ENCODE data around the gene TNFSF12. TPM values are rescaled to one million over a fixed set of nuclear protein-coding genes. Genes with fewer than 3 reads are reported as not detected.
A peak's percentile ranks its signal among the peaks of the same experiment; 100 is the strongest.

The TNFSF12 gene
- total and polyA plus RNA-seq, 9 of the 15 experiments (the other 6 are each of a cell fraction or from before 2014, with no cell fraction given) = 0.03 to 0.95 (median 0.19) TPM; not detected in 3

DNA sequence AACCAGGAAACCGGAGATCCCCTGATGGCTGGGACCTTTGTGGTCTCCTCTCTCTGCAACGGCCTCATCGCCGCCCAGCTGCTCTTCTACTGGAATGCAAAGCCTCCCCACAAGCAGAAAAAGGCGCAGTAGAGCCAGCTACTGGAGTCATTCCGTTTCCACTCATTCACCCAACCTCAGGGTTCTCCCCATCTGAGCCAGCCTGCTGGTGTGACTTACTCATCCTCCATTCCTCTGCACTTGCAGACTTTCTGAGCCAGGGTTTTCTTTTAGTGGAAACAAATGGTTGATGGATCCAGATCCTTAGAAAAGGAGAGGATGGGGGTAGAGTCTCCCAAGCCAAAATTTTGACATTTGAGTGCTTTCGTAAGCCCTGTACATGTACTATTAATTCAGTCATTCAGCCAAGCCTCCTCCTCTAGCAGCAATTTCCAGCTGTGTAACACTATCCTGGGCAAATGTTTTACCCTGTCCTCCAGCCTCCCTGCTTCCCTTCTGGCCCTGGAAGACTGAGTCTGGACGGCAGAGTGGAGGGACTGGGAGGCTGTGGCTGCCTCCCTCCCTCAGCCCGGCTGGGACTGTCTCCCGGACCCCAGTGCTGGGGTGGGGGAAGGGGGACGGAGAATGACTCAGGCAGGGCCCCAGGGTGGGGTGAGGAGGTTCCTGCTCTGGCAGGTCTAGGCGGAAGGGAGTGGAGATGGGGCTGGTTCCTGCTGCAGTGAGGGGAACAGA is 38.7 kb downstream of the TNFSF12 start (continued):
- TF ChIP-seq, protein P1, sequence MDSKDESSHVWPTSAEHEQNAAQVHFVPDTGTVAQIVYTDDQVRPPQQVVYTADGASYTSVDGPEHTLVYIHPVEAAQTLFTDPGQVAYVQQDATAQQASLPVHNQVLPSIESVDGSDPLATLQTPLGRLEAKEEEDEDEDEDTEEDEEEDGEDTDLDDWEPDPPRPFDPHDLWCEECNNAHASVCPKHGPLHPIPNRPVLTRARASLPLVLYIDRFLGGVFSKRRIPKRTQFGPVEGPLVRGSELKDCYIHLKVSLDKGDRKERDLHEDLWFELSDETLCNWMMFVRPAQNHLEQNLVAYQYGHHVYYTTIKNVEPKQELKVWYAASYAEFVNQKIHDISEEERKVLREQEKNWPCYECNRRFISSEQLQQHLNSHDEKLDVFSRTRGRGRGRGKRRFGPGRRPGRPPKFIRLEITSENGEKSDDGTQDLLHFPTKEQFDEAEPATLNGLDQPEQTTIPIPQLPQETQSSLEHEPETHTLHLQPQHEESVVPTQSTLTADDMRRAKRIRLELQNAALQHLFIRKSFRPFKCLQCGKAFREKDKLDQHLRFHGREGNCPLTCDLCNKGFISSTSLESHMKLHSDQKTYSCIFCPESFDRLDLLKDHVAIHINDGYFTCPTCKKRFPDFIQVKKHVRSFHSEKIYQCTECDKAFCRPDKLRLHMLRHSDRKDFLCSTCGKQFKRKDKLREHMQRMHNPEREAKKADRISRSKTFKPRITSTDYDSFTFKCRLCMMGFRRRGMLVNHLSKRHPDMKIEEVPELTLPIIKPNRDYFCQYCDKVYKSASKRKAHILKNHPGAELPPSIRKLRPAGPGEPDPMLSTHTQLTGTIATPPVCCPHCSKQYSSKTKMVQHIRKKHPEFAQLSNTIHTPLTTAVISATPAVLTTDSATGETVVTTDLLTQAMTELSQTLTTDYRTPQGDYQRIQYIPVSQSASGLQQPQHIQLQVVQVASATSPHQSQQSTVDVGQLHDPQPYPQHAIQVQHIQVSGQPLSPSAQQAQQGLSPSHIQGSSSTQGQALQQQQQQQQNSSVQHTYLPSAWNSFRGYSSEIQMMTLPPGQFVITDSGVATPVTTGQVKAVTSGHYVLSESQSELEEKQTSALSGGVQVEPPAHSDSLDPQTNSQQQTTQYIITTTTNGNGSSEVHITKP (IDR thresholded peaks at IDR 0.05; ENCODE audit: partially characterized antibody) = no peak
- TF ChIP-seq ATF3 (IDR thresholded peaks at IDR 0.05) = peak; percentile 65
- no peak for TF ChIP-seq ATF3 (CRISPR knock-in tag; conservative IDR thresholded peaks at IDR 0.05)
- TF ChIP-seq ZNF639 (CRISPR knock-in tag; conservative IDR thresholded peaks at IDR 0.05 in 1 of 2, IDR thresholded peaks at IDR 0.05 in 1 of 2) = no peak
- TF ChIP-seq LEF1 (IDR thresholded peaks at IDR 0.05) = 0 out of 2 replicates have a peak, but pooled peaks have one; percentile 39
- TF ChIP-seq ZKSCAN3 (CRISPR knock-in tag; IDR thresholded peaks at IDR 0.05) = no peak
- no peak for TF ChIP-seq ZNF436 (CRISPR knock-in tag; IDR thresholded peaks at IDR 0.05)
- no peak for TF ChIP-seq RBM34 (IDR thresholded peaks at IDR 0.05; ENCODE audit: borderline replicate concordance, insufficient read depth, low read length)
- TF ChIP-seq POLR2A (conservative IDR thresholded peaks at IDR 0.05) = peak; percentile 45
- TF ChIP-seq NEUROD1 (IDR thresholded peaks at IDR 0.05; ENCODE audit: borderline replicate concordance, low read depth, low read length, partially characterized antibody) = peak; percentile 20
- no peak for TF ChIP-seq KAT2B (IDR thresholded peaks at IDR 0.05; ENCODE audit: low read depth, low read length)
- TF ChIP-seq, protein P2, sequence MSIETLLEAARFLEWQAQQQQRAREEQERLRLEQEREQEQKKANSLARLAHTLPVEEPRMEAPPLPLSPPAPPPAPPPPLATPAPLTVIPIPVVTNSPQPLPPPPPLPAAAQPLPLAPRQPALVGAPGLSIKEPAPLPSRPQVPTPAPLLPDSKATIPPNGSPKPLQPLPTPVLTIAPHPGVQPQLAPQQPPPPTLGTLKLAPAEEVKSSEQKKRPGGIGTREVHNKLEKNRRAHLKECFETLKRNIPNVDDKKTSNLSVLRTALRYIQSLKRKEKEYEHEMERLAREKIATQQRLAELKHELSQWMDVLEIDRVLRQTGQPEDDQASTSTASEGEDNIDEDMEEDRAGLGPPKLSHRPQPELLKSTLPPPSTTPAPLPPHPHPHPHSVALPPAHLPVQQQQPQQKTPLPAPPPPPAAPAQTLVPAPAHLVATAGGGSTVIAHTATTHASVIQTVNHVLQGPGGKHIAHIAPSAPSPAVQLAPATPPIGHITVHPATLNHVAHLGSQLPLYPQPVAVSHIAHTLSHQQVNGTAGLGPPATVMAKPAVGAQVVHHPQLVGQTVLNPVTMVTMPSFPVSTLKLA (conservative IDR thresholded peaks at IDR 0.05) = peak; percentile 17 to 30; a peak in 1 of 4 replicates
- TF ChIP-seq ZBTB7A (IDR thresholded peaks at IDR 0.05; ENCODE audit: borderline replicate concordance, control insufficient read depth, low read depth, low read length) = peak; percentile 69; the same call in 1 of the 2 replicates
- no peak for TF ChIP-seq IRF2 (CRISPR knock-in tag; IDR thresholded peaks at IDR 0.05)
- TF ChIP-seq ZNF232 (CRISPR knock-in tag; IDR thresholded peaks at IDR 0.05) = no peak
- no peak for TF ChIP-seq BCOR (IDR thresholded peaks at IDR 0.05)
- TF ChIP-seq DPF2 (IDR thresholded peaks at IDR 0.05) = peak; percentile 59; the same call in 1 of the 2 replicates
- 0 out of 2 replicates have a peak, but pooled peaks have one; percentile 9 for TF ChIP-seq TCF3 (CRISPR knock-in tag; IDR thresholded peaks at IDR 0.05)
- TF ChIP-seq HNRNPUL1 (IDR thresholded peaks at IDR 0.05; ENCODE audit: low read length) = no peak
- TF ChIP-seq TAF1 (IDR thresholded peaks at IDR 0.05; ENCODE audit: control insufficient read depth, extremely low read depth, insufficient read depth, low read length, severe bottlenecking) = peak; percentile 23
